ENCODE data around the gene CEP290.

The CEP290 gene

DNA sequence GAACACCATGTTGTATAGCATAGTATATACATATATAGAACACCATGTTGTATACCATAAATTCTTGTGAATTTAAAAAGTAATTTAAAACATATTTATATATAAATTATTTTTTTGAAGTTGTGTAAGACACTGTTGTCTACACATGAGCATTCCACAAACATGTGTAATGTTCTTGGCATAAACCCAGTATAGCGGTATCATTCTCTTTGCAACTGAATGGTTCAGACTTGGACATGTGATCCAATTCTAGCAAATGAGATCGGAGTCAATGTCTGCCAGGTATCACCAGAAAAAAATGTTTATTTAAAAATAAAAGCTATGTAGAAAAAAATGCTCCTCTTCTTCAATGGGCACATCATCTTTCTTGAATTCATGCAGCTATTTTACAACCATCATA is 33.9 kb downstream of the CEP290 start:
- Mint-ChIP-seq H3K27me3 (ENCODE audit: low read depth, poor library complexity) (no peaks in the 10 kb centered on the region), H3K27ac (no peak overlapping the region), H3K9me3 (no peaks in the 10 kb centered on the region), H3K36me3 (ENCODE audit: low read depth) (peaks cover 21% of the 10 kb centered on the region), H3K4me3 (no peak overlapping the region), H3K4me1 (no peaks in the 10 kb centered on the region)
- no peak for DNase-seq
- TF ChIP-seq, protein P1, sequence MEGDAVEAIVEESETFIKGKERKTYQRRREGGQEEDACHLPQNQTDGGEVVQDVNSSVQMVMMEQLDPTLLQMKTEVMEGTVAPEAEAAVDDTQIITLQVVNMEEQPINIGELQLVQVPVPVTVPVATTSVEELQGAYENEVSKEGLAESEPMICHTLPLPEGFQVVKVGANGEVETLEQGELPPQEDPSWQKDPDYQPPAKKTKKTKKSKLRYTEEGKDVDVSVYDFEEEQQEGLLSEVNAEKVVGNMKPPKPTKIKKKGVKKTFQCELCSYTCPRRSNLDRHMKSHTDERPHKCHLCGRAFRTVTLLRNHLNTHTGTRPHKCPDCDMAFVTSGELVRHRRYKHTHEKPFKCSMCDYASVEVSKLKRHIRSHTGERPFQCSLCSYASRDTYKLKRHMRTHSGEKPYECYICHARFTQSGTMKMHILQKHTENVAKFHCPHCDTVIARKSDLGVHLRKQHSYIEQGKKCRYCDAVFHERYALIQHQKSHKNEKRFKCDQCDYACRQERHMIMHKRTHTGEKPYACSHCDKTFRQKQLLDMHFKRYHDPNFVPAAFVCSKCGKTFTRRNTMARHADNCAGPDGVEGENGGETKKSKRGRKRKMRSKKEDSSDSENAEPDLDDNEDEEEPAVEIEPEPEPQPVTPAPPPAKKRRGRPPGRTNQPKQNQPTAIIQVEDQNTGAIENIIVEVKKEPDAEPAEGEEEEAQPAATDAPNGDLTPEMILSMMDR (IDR thresholded peaks at IDR 0.05) = no peak

DNA sequence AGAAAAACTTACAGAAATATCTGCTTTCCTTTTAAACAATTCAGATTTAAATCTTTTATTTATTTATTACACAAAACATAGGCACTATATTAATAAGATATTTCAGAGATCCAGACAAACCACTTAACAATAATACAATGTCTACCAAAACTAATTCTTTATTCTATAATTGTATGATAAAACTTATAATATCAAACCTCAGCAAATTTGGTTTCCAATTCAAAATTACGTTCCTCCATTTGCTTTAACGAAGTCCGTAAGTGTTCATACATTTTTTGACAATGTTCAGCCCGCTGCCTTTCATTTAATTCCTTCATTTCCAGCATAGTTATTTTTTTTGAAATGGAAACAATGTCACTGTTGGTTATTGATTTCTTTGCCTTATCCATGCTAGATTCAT is 48.3 kb downstream of the CEP290 start:
- TF ChIP-seq, protein P1 (IDR thresholded peaks at IDR 0.05) = no peak
- no peaks in the 10 kb centered on the region for H3K4me1 Mint-ChIP-seq
- no peaks in the 10 kb centered on the region for H3K9me3 Mint-ChIP-seq
- peaks cover 32% of the 10 kb centered on the region for H3K36me3 Mint-ChIP-seq (ENCODE audit: low read depth)
- no peaks in the 10 kb centered on the region for H3K27me3 Mint-ChIP-seq (ENCODE audit: low read depth, poor library complexity)
- no peak for DNase-seq
- no peak overlapping the region for H3K4me3 Mint-ChIP-seq
- H3K27ac Mint-ChIP-seq = no peak overlapping the region

DNA sequence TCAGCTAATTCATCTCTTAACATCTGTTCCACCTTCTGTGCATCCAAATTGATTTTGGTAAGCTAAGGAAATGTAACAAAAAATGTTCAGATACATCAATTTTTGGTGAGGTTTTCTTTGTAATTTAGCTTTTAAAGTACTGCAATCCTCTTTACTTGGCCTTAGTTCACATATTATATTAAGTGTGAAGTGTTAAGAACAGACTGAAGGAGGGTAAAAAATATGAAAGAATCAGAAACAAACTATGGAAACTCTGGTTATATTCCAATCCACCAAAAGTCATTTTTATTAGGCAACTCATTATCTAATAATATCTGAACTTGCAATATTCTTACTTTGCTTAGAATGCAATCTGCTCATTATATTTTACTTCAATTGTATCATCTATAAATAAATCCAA is 49.1 kb downstream of the CEP290 start:
- no peaks in the 10 kb centered on the region for H3K27me3 Mint-ChIP-seq (ENCODE audit: low read depth, poor library complexity)
- no peaks in the 10 kb centered on the region for H3K9me3 Mint-ChIP-seq
- no peak overlapping the region for H3K27ac Mint-ChIP-seq
- no peaks in the 10 kb centered on the region for H3K4me1 Mint-ChIP-seq
- H3K36me3 Mint-ChIP-seq (ENCODE audit: low read depth) = peaks cover 28% of the 10 kb centered on the region
- no peak for DNase-seq
- TF ChIP-seq, protein P1 (IDR thresholded peaks at IDR 0.05) = no peak
- no peak overlapping the region for H3K4me3 Mint-ChIP-seq

DNA sequence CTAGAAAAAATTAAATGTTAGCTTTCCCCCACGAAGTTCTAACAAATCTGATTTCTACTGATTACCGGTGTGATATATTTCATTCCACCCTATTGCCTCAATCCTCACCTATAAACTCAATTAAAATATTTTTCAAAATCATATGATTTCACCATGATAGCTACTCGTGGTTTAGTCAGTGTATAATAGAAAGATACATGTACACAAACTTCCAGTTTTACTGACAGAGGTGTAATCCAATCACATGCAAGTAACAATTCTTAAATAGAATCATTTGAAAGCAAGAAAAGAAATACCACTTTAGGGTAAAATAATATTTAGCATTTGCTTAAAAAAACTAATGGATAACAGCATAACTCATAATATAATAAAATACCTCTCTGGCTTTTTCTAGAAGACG is 57.7 kb downstream of the CEP290 start:
- Mint-ChIP-seq H3K4me3 (no peak overlapping the region), H3K27ac (no peak overlapping the region), H3K36me3 (ENCODE audit: low read depth) (peaks cover 34% of the 10 kb centered on the region), H3K27me3 (ENCODE audit: low read depth, poor library complexity) (no peaks in the 10 kb centered on the region), H3K4me1 (no peaks in the 10 kb centered on the region), H3K9me3 (no peaks in the 10 kb centered on the region)
- no peak for DNase-seq
- TF ChIP-seq, protein P1 (IDR thresholded peaks at IDR 0.05) = no peak

DNA sequence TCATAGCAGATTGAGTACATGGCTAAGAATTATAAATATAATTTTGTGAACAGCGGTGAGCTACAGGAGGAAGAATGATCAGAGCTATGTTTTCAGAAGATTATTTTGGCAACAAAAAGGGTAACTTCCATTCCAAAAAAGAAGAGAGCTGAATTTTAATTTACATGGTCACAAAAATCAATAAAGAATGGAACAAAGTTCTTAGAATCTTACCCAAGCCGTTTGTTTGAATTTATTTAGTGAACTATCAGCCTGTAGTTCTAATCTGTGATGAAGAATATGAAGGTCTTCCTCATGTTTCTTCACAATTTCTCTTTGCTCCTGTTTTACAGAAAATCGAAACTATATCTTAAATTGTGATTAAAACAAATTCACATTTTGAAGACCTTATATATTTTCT is 58.3 kb downstream of the CEP290 start:
- Mint-ChIP-seq H3K27ac (peak overlapping the region; percentile 72), H3K4me1 (no peaks in the 10 kb centered on the region), H3K27me3 (ENCODE audit: low read depth, poor library complexity) (no peaks in the 10 kb centered on the region), H3K9me3 (no peaks in the 10 kb centered on the region), H3K4me3 (no peak overlapping the region), H3K36me3 (ENCODE audit: low read depth) (peaks cover 29% of the 10 kb centered on the region)
- no peak for DNase-seq
- TF ChIP-seq, protein P1 (IDR thresholded peaks at IDR 0.05) = no peak

DNA sequence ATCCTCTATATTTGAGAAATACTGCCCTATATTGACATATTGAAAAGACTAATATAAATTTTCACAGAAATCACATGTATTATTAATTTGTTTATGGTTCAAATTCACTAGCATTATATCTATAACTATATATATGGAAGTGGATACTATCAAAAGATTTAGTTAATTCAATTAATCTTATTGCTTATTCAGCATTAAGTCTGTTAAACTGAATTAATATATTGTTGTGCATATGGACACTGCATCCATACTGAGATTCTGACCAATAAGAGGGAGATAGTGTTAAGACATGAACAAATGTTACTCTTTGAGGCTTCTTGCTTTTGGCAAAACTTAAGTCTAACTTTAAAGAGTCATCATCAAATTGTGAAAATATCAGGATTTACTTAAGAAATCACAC is 60.6 kb downstream of the CEP290 start:
- Mint-ChIP-seq H3K27ac (no peak overlapping the region), H3K36me3 (ENCODE audit: low read depth) (peaks cover 26% of the 10 kb centered on the region), H3K27me3 (ENCODE audit: low read depth, poor library complexity) (no peaks in the 10 kb centered on the region), H3K4me1 (no peaks in the 10 kb centered on the region), H3K4me3 (no peak overlapping the region), H3K9me3 (no peaks in the 10 kb centered on the region)
- no peak for DNase-seq
- TF ChIP-seq, protein P1 (IDR thresholded peaks at IDR 0.05) = no peak
